DLD1 (cell line): ENCODE measurements around the gene MAGEA1.
"Not testable (repeated sequence)": the region's sequence is repeated elsewhere in the genome, so short reads cannot be mapped to it uniquely, and the experiment has no call there.

Source experiments
- in situ Hi-C: cut with HindIII; loops from 2 replicates; pipeline ENCODE4 v1.10.0; 2017; ENCODE audit warnings: low sequenced_read_pairs

MAGEA1 gene, protein sequence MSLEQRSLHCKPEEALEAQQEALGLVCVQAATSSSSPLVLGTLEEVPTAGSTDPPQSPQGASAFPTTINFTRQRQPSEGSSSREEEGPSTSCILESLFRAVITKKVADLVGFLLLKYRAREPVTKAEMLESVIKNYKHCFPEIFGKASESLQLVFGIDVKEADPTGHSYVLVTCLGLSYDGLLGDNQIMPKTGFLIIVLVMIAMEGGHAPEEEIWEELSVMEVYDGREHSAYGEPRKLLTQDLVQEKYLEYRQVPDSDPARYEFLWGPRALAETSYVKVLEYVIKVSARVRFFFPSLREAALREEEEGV

DNA sequence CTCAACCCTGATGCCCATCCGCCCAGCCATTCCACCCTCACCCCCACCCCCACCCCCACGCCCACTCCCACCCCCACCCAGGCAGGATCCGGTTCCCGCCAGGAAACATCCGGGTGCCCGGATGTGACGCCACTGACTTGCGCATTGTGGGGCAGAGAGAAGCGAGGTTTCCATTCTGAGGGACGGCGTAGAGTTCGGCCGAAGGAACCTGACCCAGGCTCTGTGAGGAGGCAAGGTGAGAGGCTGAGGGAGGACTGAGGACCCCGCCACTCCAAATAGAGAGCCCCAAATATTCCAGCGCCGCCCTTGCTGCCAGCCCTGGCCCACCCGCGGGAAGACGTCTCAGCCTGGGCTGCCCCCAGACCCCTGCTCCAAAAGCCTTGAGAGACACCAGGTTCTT lies at the start of gene MAGEA1:
MAGEA1 (plus strand) TSS at position 154 of the 400 bp plus-strand sequence. CDS start 3,106 bp downstream, outside the sequence.
- in situ Hi-C loops, result no loop called here

DNA sequence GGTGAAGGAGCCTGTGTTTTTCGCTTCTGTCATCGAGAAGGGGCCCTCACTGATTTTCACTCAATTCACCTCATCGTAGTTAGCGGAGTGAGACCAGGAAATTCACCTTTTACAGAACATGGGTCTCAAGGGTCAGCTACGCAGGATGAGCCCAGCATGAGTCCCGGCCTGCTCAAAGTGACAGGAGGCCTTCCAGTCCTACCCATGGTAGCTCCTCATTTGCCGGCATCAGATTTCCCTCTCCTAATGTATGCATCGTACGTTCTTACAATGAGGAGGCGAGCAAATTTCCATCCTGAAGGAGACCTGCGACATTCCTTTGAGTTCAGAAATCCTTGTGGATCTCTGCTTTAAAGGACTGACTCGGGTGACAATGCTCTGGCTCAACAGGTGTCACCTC lies 46.2 kb upstream of the MAGEA1 start:
- in situ Hi-C loops, result not testable (repeated sequence)

DNA sequence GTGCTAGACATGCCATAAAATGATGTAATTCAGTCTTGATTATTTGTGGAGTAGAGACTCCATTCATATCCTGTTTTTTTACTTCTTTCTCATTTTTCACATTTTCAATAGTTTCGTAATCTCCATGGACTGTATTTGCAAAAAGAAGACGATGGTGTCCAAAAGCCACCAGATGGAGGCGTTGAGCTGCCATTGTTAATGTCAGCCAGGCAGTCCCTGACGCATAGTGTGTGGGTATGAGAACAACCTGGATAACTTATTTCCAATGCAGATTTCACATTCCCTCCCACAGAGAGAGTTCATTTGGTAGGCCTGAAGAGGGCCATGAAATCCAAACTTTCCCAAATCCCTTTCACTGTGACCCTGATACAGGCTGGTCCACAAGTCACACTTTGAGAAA lies 40.0 kb upstream of the MAGEA1 start:
- in situ Hi-C loops, result not testable (repeated sequence)

DNA sequence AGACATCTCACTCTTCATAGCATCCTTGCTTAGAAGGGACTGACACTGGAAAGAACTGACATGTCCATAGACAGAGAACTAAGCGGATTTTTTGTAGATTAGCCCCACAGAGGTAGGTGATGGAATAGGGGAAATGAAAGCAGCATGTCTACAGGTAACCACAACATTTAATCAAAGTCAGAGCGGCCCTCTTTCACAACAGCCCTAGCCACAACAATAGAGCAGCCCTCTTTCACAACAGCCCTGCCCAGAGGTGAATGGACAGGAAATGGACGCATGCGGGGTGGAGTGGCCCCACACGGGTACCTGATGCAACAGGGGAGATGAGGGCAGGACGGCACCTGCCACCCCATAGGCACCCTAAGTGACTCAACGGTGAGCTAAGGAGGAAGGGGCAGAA lies 32.8 kb upstream of the MAGEA1 start:
- in situ Hi-C loops, result not testable (repeated sequence)

DNA sequence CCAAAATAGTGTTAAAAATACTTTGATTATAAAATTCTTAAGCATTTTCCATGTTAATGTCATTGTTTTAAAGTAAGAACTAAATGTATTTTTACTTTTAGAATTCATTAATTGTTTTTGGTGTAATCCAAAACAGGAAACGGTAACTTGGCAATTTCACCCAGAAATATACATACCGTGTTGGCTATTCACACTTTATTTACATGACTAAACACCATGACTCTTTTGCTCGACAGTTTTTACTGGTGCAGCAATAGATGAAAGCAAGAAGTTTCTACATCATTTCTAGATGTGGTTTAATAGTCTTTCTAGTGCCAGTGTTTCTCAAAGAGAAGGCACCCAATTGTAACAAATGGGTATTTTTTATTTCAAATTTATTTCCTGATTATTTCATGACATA lies 25.6 kb upstream of the MAGEA1 start:
- in situ Hi-C loops, result no loop called here

DNA sequence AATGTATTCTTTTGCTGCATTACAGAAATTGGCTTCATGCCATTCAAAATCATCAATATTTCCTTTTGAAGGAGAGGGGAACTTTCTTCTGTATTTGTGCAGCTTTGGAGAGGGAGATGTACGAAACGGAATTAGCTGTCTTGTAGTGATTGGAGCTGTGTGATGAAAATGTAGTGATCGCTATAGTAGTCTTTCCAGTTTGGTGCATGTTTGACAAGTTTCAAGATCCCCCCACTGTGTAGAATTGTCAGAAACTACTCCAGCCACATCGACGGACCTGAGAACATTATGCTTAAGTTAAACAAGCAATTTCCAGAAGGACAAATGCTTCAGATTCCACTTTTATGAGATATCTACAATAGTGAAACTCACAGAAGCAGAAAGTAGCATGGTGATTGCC lies 21.6 kb upstream of the MAGEA1 start:
- in situ Hi-C loops, result no loop called here

DNA sequence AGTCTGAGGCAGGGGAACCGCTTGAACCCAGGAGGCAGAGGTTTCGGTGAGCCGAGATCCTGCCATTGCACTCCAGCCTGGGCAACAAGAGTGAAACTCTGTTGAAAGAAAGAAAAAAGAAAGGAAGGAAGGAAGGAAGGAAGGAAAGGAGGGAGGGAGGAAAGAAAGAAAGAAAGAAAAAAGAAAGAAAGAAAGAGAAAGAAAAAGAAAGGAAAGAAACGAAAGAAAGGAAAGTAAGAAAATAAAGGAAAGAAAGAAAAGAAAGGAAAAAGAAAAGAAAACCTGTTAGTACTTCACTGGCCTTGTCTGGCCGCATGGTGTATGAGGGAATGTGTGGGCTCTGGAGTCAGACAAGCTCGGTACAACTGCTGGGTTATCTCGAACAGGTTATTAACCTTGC lies 20.8 kb upstream of the MAGEA1 start:
- in situ Hi-C loops, result no loop called here

DNA sequence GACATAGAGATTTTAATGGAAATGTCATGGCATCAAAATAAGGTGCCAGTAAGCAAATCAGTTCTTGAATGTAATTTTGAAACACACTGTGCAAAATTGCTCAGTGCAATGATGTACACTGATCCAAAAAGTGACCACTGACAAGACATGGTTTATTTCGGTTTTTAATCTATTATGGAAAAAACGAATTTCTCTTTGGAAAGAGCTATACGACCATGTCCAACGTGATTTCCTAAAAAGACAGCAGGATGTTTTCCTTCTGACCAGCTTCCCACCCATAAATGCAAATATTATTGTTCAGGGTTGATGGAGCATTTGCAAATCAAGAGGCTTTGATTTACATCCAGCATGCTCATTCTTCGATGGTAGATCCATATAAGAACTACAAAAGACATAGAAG lies 17.1 kb upstream of the MAGEA1 start:
- in situ Hi-C loops, result no loop called here

DNA sequence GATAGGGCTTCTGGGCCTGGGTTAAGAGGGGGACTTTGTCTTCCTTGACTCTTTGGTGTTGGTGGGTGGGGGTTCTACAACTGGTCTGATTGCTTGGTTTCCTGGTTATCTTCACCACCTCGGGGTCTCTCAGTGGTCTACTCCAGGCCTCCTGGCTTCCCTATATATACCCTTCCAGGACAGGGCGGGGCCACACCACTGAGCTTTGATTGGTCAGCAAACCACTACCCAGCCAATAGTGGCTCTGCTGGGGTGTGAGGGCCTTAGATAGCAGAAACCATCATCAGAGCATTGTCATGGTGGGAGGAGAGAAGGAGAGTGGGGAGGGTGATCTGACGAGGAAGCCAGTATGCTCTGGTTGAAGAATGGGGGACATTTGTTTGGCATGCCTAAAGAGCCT lies 14.4 kb upstream of the MAGEA1 start:
- in situ Hi-C loops, result no loop called here

DNA sequence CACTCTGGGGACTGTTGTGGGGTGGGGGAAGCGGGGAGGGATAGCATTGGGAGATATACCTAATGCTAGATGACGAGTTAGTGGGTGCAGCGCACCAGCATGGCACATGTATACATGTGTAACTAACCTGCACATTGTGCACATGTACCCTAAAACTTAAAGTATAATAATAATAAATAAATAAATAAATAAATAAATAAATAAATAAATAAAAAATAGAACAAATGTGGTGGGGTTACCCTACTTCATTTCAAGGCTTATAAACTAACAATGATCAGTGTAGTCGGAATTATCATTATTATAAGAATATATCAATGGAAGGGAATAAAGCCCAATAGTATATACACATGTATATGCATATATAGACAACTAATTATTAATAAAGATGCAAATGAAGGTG lies 10.7 kb upstream of the MAGEA1 start:
- in situ Hi-C loops, result not testable (repeated sequence)

DNA sequence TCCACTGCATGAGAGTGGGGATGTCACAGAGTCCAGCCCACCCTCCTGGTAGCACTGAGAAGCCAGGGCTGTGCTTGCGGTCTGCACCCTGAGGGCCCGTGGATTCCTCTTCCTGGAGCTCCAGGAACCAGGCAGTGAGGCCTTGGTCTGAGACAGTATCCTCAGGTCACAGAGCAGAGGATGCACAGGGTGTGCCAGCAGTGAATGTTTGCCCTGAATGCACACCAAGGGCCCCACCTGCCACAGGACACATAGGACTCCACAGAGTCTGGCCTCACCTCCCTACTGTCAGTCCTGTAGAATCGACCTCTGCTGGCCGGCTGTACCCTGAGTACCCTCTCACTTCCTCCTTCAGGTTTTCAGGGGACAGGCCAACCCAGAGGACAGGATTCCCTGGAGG lies 2.7 kb downstream of the MAGEA1 start:
- in situ Hi-C loops, result no loop called here

DNA sequence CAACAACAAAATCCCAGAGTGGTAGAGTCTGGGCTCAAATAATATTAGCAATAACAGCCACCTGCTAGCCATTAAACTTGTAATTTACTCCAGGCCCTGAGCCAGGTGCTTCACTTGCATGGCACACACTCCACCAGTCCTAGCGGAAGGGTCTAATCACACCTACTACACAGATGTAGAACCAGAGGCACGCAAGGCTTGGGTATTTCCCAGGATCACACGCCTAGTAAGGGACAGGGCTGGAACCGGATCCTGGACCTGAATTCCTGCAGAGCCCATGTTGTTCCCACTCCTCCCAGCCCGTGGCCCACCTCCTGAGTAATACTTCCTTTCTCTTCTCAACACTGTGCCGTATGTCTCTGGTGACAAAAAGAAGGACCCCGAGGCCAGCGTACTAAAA lies 5.7 kb downstream of the MAGEA1 start:
- in situ Hi-C loops, result no loop called here

DNA sequence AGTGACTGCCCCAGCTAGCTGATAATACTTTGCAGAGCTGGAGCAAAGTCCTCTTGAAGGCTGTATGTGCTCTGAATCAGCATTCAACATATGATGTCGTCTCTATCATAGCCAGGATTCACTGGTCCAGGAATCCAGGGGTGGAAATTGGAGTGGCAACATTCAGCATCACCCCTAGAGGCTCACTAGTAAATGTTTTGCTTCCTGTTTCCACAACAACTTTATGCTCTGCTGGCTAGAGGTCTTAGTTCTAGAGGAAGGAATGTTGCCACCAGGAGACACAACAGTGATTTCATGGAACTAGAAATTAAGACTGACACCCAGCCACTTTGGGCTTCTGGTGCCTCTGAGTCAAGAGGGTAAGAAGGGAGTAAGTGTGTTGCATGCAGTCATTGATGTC lies 11.3 kb downstream of the MAGEA1 start:
- in situ Hi-C loops, result no loop called here

DNA sequence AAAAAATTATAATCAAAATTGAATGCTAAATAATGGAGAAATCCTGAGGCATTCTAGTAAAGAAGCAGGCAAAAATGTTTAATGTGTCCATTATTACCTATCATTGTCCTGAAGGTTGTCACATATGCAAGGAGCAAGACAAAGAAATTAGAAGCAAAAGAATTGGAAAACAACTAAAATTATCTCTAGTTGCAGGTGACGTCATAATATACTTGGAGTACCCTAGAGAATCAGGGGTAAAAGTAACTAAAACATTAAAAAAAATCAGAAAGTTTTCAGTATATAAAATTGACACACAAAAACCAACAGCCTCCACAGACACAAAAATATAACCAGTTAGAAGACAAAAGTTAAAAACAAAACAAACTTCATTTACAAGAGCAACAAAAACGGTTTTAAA lies 21.4 kb downstream of the MAGEA1 start:
- in situ Hi-C loops, result no loop called here

DNA sequence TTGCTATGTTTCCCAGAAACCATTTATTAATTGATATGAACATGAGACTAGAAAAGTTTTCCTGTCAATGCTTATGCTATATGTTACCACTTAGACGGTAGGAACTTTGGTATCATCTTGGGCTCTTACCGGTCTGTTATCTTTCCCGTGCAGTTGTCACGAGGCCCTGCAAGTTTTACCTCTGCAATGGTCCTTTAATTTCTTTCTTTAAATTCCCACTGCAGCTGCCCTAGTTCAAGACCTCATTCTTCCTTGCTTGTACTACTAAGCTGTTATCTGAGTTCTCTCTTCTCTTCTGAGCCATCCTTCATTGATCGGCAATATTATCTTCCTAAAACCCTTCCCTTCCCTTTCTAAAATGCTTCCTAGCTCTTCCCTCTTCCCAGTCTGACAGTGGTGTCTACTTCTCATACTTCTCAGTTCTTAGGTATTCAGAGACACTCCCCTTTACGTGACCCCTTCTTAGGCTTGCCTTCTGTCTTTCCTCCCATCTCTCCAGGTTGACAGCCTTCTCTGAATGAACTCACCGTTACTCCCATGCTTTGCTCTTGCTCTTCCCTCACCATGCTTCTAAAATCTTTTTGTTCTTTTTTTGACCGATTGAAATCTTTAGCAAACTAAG lies 27.5 kb downstream of the MAGEA1 start:
- in situ Hi-C loops, result no loop called here

DNA sequence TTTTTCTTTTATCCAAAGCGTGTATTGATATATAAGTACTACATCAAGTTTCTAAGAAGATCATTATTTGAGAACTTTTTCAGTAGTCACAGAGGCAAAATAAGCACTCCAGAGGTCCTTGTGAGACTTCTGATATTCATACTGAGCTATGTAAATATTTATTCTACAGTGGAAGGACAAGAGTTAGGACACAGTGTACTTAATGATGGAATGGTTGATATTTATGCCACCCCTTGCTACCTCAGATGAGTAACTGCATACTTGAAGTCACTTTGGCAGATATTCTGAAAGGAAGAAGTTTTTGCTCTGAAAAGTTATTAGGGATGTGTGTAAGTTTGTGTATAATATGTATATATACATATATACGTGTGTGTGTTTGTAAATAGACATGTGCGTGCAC lies 30.3 kb downstream of the MAGEA1 start:
- in situ Hi-C loops, result no loop called here

DNA sequence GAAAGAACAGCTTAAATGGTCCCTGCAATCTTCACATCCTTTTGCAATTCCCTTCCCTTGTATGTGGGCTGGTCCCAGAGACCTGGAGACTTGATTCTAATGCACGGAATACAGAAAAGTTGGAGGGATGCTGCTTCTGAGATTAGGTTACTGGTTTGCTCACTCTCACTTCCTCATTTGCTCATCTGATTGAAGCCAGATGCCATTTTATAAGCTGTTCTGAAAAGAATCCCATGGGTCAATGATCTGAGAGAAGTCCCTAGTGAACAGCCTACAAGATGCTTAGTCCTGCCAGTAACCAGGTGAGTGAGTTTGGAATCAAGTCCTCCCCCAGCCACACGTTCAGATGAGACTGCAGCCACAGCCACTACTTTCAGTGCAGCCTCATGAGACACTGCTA lies 35.9 kb downstream of the MAGEA1 start:
- in situ Hi-C loops, result no loop called here

DNA sequence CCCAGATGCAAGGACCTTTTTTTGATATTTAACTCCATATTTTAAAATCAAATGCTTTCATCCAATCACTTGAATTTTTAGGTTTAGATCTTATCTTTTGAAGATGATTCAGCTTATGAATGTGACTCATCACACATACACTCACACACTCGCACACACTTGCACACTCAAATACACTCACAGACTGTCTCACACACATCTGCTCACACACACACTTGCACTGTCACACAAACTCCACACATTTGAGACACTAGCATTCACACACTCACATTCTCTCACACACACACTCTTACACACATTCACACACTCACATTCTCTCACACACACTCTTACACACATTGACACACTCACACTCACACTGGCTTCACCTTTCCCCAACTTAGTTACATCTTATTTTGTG lies 37.8 kb downstream of the MAGEA1 start:
- in situ Hi-C loops, result no loop called here

DNA sequence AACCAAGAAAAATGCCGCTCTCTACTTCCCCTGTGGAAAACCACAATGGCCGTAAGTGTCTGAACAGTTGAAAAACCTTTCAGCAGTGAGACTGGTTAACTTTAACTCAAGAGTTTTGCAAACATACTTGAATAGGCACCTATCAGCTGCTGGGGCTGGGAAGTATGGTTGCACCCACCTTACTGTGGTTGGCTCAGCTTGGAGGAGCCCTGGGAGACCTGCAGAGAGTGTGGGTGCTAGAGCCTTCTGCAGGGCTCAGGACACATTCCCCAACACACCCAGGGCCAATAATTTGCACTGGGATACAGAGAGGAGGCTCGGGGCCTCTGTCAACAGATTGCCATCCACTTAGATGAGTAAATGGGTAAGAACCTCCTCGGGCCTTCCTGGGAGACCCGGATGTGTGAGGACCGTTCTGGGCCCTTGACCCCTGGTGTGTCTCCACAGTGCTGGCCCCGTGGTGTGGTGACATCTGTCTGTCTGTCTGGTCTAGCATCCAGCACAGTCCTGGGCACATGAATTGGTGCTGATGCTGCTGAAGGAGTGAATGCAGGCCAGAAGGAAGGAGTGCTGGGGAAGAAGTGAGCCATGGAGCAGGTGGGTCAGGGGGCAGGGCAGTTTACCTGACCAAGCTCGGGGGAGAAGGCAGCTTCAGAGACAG lies 46.5 kb downstream of the MAGEA1 start:
- in situ Hi-C loops, result no loop called here

DNA sequence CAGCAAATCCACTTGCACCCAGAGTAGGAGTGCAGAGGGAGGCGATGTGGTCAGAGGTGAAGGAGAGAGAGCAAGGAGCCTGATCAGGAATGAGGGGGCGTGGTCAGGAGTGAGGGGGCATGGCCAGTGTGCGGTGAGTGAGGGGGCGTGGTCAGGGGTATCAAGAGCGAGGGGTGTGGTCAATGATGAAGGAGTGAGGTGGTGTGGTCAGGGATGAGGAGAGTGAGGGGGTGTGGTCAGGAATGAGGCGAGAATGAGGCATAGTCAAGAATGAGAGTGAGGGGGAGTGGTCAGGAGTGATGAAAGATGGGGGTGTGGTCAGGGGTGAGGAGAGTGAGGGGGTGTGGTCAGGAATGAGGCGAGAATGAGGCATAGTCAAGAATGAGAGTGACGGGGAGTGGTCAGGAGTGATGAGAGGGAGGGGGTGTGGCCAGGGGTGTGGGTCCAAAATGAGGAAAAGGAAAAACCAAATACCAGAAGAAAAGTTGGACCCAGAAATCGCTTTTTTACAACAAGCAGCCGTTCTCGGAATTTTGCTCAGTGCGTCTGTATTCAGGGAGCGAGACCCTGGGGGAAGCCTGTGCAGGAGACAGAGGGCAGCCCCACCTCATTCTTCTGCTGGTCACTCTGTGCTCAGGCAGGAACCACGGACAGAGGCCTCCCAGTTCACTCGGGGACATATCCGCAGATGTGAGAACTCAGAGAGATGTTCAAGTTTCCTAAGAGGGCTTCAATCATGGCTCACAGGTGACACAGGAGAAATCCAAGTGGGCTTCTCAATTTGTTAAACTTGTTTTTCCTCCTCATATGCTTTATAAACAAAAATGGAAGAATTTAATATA lies 47.5 kb downstream of the MAGEA1 start:
- in situ Hi-C loops, result no loop called here
